ENCODE measurements around the gene APOE.
"Not testable (repeated sequence)": the region's sequence is repeated elsewhere in the genome, so short reads cannot be mapped to it uniquely, and the experiment has no call there.

The APOE gene

GRCh38 chr19:44912854-44913253, 7.3 kb downstream of the APOE start:
- no peak for DNase-seq

- DNase-seq: not testable (repeated sequence)
Observed at GRCh38 chr19:44913512-44914432, 8.2 kb downstream of the APOE start.

- peak; percentile 80 to 88 for DNase-seq
Observed at GRCh38 chr19:44914433-44915206, 9.0 kb downstream of the APOE start, which contains the start of gene APOC1. APOC1 (plus strand) TSS chr19:44914608; CDS start chr19:44914892, 284 bp downstream.

- DNase-seq: no peak
Observed at GRCh38 chr19:44924243-44924725, 18.7 kb downstream of the APOE start.

GRCh38 chr19:44925114-44925891, 19.7 kb downstream of the APOE start:
- no peak for DNase-seq

- DNase-seq: not testable (repeated sequence)
Observed at GRCh38 chr19:44926245-44927077, 20.9 kb downstream of the APOE start.

GRCh38 chr19:44927746-44928145, 22.1 kb downstream of the APOE start:
- no peak for DNase-seq

GRCh38 chr19:44930088-44930487, 24.5 kb downstream of the APOE start:
- no peak for DNase-seq

GRCh38 chr19:44931541-44931940, 25.9 kb downstream of the APOE start:
- DNase-seq: no peak

GRCh38 chr19:44939668-44940067, 34.1 kb downstream of the APOE start:
- DNase-seq: no peak

- DNase-seq: no peak
Observed at GRCh38 chr19:44942067-44942571, 36.5 kb downstream of the APOE start, which contains the start of gene APOC4. APOC4 (plus strand) TSS chr19:44942237; CDS start chr19:44942278, 41 bp downstream.

GRCh38 chr19:44943801-44944249, 38.2 kb downstream of the APOE start:
- no peak for DNase-seq

GRCh38 chr19:44947041-44947581, 41.5 kb downstream of the APOE start:
- DNase-seq: no peak

GRCh38 chr19:44948237-44948636, 42.6 kb downstream of the APOE start:
- DNase-seq: no peak

- no peak for DNase-seq
Observed at GRCh38 chr19:44948763-44949374, 43.3 kb downstream of the APOE start.

GRCh38 chr19:44949550-44949949, 44.0 kb downstream of the APOE start:
- DNase-seq: no peak

GRCh38 chr19:44951179-44952159, 45.9 kb downstream of the APOE start:
- peak; percentile 71 to 80 for DNase-seq

- DNase-seq: no peak
Observed at GRCh38 chr19:44954278-44954648, 48.7 kb downstream of the APOE start.
